HCT116 (cell line): ENCODE data around the gene DNAH9.

Experiments used
- CTCF ChIP-seq, 3 experiments: fragments of 200-600 bp in 1 of 3; sonication (generic) in 1 of 3; IDR thresholded peaks in 2 of 3; conservative IDR thresholded peaks in 1 of 3; 2 replicates each; pipeline ENCODE4 v1.5.1; 2012 to 2017; ENCODE audit warnings: low read depth in 2 of 3, low read length in 2 of 3, antibody characterized with exemption in 1 of 3, borderline replicate concordance in 1 of 3, control low read depth in 1 of 3, mild to moderate bottlenecking in 1 of 3, mixed read lengths in 1 of 3, mixed run types in 1 of 3, moderate library complexity in 1 of 3; ENCODE audit not compliant: insufficient read depth in 1 of 3
- EZH2phosphoT487 ChIP-seq: fragments of 200-600 bp; IDR thresholded peaks from 2 replicates; pipeline ENCODE4 v1.6.1; 2018; ENCODE audit warnings: antibody characterized with exemption, borderline replicate concordance
- JUND ChIP-seq: IDR thresholded peaks from 2 replicates; pipeline ENCODE4 v1.6.1; 2012
- MAX ChIP-seq: IDR thresholded peaks from 2 replicates; pipeline ENCODE4 v1.6.1; 2012
- POLR2A ChIP-seq: IDR thresholded peaks from 2 replicates; pipeline ENCODE4 v1.7.0; 2011; ENCODE audit warnings: borderline replicate concordance; ENCODE audit not compliant: insufficient read depth, insufficient read length; ENCODE audit errors: extremely low read depth
- POLR2AphosphoS5 ChIP-seq: IDR thresholded peaks from 2 replicates; pipeline ENCODE4 v1.6.1; 2011; ENCODE audit warnings: mild to moderate bottlenecking, low read depth, low read length, moderate library complexity
- RAD21 ChIP-seq: IDR thresholded peaks from 2 replicates; pipeline ENCODE4 v1.6.1; 2012; ENCODE audit warnings: low read depth, mild to moderate bottlenecking
- REST ChIP-seq: IDR thresholded peaks from 2 replicates; pipeline ENCODE4 v1.6.1; 2012; ENCODE audit warnings: low read depth
- SIN3A ChIP-seq: IDR thresholded peaks from 2 replicates; pipeline ENCODE4 v1.6.1; 2012; ENCODE audit warnings: low read depth
- SP1 ChIP-seq: IDR thresholded peaks from 2 replicates; pipeline ENCODE4 v1.6.1; 2012; ENCODE audit warnings: low read depth
- ZFX ChIP-seq: fragments of 450-650 bp; IDR thresholded peaks from 2 replicates; pipeline ENCODE4 v1.6.1; 2017

- TF ChIP-seq POLR2A (no peak), SIN3A (no peak), MAX (no peak), EZH2phosphoT487 (no peak), CTCF (IDR thresholded peaks at IDR 0.05 in 2 of 3, conservative IDR thresholded peaks at IDR 0.05 in 1 of 3; ENCODE audit: borderline replicate concordance in 1 of 3, insufficient read depth in 1 of 3, low read depth in 2 of 3, low read length in 2 of 3) (no peak), POLR2AphosphoS5 (no peak), RAD21 (no peak), SP1 (no peak), REST (no peak), ZFX (no peak), JUND (no peak)
Observed at GRCh38 chr17:11932337-11932898, 334.1 kb downstream of the DNAH9 start.
